Stimulated activated CD4-positive, alpha-beta T cell treated with anti-CD3 and anti-CD28 coated beads, Interleukin-4, amount 100 ng/mL, for 24 hours (primary cell): Measurements from ENCODE around the gene OSM.

Experiments
- DNase-seq: peaks from one replicate; pipeline ENCODE4 v3.0.0-alpha.2; 2020

The OSM gene

GRCh38 chr22:30266445-30267381, at the start of gene OSM:
Gene OSM (minus strand): TSS chr22:30266851. CDS start chr22:30266799, 52 bp downstream.
- peak; percentile 68 for DNase-seq

- no peak for DNase-seq
Observed at GRCh38 chr22:30315962-30316576, 49.4 kb upstream of the OSM start.

GRCh38 chr22:30314915-30315314, 48.3 kb upstream of the OSM start:
- peak; percentile 55 for DNase-seq

GRCh38 chr22:30313527-30314363, 47.1 kb upstream of the OSM start:
- DNase-seq = no peak

- DNase-seq = no peak
Observed at GRCh38 chr22:30312053-30312452, 45.4 kb upstream of the OSM start.

GRCh38 chr22:30310881-30311771, 44.5 kb upstream of the OSM start:
- no peak for DNase-seq

GRCh38 chr22:30309951-30310741, 43.5 kb upstream of the OSM start:
- no peak for DNase-seq

GRCh38 chr22:30308518-30309230, 42.0 kb upstream of the OSM start:
- DNase-seq = no peak

GRCh38 chr22:30308093-30308492, 41.4 kb upstream of the OSM start:
- DNase-seq = no peak

GRCh38 chr22:30307041-30307574, 40.5 kb upstream of the OSM start:
- DNase-seq = no peak

- no peak for DNase-seq
Observed at GRCh38 chr22:30306627-30307011, 40.0 kb upstream of the OSM start.

GRCh38 chr22:30305906-30306626, 39.4 kb upstream of the OSM start:
- DNase-seq = no peak

- peak; percentile 43 for DNase-seq
Observed at GRCh38 chr22:30305519-30305905, 38.9 kb upstream of the OSM start.

GRCh38 chr22:30304495-30305244, 38.0 kb upstream of the OSM start:
- no peak for DNase-seq

- no peak for DNase-seq
Observed at GRCh38 chr22:30302810-30303138, 36.1 kb upstream of the OSM start.

- no peak for DNase-seq
Observed at GRCh38 chr22:30301995-30302809, 35.6 kb upstream of the OSM start.

- no peak for DNase-seq
Observed at GRCh38 chr22:30299322-30299721, 32.7 kb upstream of the OSM start.

- no peak for DNase-seq
Observed at GRCh38 chr22:30297991-30298701, 31.5 kb upstream of the OSM start.
